Glutamatergic neuron (in vitro differentiated cells): ENCODE measurements around the gene ANKMY1. TPM values are rescaled to one million over a fixed set of nuclear protein-coding genes. Genes with fewer than 3 reads are reported as not detected.

Experiments
- DNase-seq: peaks from one replicate; pipeline ENCODE4 v3.0.0; 2022
- H3K27ac Mint-ChIP-seq: one replicate; pipeline ENCODE4 v1.8.0; 2020; ENCODE audit warnings: mild to moderate bottlenecking, mixed read lengths, inconsistent platforms; ENCODE audit not compliant: unreplicated experiment
- H3K27me3 Mint-ChIP-seq: one replicate; pipeline ENCODE4 v1.8.0; 2020; ENCODE audit warnings: mild to moderate bottlenecking, moderate library complexity, mixed read lengths, inconsistent platforms; ENCODE audit not compliant: unreplicated experiment
- H3K36me3 Mint-ChIP-seq: one replicate; pipeline ENCODE4 v1.8.0; 2020; ENCODE audit warnings: mild to moderate bottlenecking, mixed read lengths, inconsistent platforms; ENCODE audit not compliant: unreplicated experiment
- H3K4me1 Mint-ChIP-seq: one replicate; pipeline ENCODE4 v1.8.0; 2020; ENCODE audit warnings: mild to moderate bottlenecking, low read depth, mixed read lengths, inconsistent platforms; ENCODE audit not compliant: unreplicated experiment
- H3K4me3 Mint-ChIP-seq: one replicate; pipeline ENCODE4 v1.8.0; 2020; ENCODE audit warnings: mild to moderate bottlenecking, mixed read lengths, inconsistent platforms; ENCODE audit not compliant: unreplicated experiment
- H3K9me3 Mint-ChIP-seq: one replicate; pipeline ENCODE4 v1.8.0; 2020; ENCODE audit warnings: mild to moderate bottlenecking, moderate library complexity, mixed read lengths, inconsistent platforms; ENCODE audit not compliant: unreplicated experiment
- total RNA-seq: library from RNA; stranded (reverse); fragmentation: NEBNext Ultra II Directional; extraction: Animal tissue kit (Norgen Biotek cat#: 25700); gene quantifications from one replicate; pipeline ENCODE4 v1.2.1, GENCODE V29; 2021; ENCODE audit not compliant: unreplicated experiment
- TF ChIP-seq, protein P1 (sequence below): fragments of 200-600 bp; sonication (generic); IDR thresholded peaks from one replicate; pipeline ENCODE4 v1.5.0; 2021; ENCODE audit not compliant: partially characterized antibody, unreplicated experiment

The ANKMY1 gene
- total RNA-seq, 1 donor from 2014 or later, result 9.0 TPM

DNA sequence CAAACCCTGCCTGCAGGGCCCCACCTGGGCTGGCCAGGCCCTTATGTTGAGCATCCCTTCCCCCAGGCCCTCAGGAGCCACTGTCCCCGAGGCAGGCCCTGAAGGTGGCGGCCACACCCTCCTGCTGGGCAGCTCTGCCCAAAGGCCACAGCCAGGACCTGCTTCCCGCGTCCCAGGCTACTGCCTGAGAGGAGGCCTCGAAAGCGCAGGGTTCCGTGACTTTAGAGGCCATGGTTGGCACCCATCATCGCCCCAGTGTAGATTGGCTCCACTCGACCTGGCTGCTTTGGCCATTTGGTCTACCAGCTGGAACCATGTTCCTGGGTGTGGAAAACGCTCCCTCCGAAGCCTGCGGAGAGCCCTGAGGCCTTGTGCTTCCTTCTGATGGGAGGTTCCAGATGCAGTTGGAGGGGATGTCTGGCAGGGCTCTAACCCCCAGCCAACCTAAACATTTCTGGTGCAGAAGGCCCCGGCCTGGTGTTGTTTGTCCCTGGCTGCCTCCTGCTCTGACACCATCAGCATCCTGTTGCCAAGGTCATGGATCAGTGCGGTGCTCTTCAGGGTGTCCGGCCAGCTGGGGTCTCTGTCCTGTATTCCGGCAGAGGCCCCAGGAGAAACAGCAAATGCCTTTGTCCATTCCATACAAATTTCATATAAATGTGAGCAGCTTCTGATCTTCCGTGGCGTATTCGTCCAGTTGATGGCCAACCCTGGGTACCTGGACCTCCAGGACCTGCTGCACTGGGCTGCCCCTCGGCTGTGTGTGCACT, 43.5 kb upstream of the ANKMY1 start:
- Mint-ChIP-seq H3K27me3 (no peaks in the 10 kb centered on the region), H3K36me3 (no peaks in the 10 kb centered on the region), H3K9me3 (peaks cover 5% of the 10 kb centered on the region), H3K4me3 (no peak overlapping the region), H3K27ac (no peak overlapping the region), H3K4me1 (no peaks in the 10 kb centered on the region)
- TF ChIP-seq, protein P1, sequence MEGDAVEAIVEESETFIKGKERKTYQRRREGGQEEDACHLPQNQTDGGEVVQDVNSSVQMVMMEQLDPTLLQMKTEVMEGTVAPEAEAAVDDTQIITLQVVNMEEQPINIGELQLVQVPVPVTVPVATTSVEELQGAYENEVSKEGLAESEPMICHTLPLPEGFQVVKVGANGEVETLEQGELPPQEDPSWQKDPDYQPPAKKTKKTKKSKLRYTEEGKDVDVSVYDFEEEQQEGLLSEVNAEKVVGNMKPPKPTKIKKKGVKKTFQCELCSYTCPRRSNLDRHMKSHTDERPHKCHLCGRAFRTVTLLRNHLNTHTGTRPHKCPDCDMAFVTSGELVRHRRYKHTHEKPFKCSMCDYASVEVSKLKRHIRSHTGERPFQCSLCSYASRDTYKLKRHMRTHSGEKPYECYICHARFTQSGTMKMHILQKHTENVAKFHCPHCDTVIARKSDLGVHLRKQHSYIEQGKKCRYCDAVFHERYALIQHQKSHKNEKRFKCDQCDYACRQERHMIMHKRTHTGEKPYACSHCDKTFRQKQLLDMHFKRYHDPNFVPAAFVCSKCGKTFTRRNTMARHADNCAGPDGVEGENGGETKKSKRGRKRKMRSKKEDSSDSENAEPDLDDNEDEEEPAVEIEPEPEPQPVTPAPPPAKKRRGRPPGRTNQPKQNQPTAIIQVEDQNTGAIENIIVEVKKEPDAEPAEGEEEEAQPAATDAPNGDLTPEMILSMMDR, result no peak
- DNase-seq, result no peak

DNA sequence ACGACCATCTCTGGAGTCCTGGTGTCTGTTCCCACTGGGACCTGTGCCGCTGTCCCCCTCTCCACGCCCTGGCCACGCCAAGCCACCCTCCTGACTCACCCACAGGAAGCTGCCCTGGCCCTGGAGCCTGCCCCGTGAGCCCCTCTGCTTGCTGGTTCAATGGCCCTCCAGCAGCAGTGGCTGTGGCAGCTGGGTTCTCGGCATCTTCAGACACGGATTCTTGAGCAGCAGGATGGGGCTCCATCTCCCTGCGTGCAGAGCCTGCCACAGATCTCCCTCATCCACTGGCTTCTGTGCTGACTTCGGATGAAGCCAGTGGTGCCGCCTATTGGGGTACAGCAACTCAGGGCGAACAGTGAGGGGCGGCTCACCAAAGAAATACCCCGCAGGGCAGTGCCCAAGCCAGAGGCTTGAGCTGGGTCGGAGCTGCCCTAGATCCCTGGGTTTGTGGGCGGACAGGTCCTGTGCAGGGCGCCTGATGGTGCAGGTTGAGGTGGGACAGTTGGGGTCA, 42.7 kb upstream of the ANKMY1 start:
- no peaks in the 10 kb centered on the region for H3K27me3 Mint-ChIP-seq
- H3K9me3 Mint-ChIP-seq, result peaks cover 2% of the 10 kb centered on the region
- H3K36me3 Mint-ChIP-seq, result no peaks in the 10 kb centered on the region
- TF ChIP-seq, protein P1, result no peak
- peak; percentile 18 for DNase-seq
- H3K4me1 Mint-ChIP-seq, result no peaks in the 10 kb centered on the region
- no peak overlapping the region for H3K4me3 Mint-ChIP-seq
- no peak overlapping the region for H3K27ac Mint-ChIP-seq

DNA sequence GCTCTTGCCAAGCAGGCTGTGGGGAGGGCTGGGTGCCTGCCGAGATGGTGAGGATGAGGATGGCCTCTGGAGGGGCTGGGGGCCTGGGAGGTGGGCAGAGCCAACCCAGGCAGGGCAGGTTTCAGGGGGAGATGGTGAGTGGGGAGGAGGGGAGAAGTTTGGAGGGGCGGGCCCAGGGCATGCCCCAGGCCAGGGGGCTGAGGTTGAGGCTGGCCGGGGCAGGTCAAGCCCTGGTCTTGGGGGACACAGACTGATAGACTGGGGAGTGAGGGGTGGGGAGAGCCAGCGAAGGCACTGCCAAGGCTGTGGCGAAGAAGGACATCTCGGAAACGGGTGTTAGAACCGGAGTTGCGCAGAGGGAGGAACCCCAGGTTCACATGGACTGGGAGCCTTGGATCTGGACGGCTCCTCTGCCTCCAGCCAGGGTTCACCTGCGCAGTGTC, 41.4 kb upstream of the ANKMY1 start:
- H3K27ac Mint-ChIP-seq, result no peak overlapping the region

DNA sequence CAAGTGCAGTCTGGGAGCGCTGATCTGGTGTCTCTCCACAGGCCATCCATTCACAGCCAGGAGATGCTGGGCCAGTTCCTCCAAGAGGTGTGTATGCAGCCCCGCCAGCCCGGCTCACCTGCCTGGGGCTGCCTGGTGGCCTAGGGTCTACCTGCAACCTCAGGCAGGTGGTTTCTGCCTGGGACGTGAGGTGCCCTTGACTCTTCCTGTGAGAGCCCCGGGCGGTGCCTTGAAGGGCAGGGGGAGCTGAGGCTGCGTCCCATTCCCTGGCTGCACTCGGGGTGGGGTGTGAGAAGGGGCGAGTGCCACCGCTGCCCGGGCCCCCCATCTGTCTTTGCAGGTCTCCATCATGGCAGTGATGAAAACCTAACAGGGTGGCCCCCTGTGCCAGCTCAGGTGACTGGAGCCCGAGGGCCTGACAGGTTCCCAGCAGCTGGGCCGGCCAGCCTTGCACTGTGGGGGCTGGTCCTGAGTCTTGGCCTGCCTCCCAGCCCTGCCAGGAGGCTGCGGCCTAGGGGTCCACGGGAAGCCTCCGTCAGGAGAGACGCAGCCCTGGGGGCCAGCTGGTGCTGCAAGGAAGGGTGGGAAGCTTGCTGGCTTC, 40.6 kb upstream of the ANKMY1 start:
- H3K4me3 Mint-ChIP-seq, result no peak overlapping the region
- TF ChIP-seq, protein P1, result no peak
- H3K27ac Mint-ChIP-seq, result no peak overlapping the region
- H3K9me3 Mint-ChIP-seq, result no peaks in the 10 kb centered on the region
- H3K36me3 Mint-ChIP-seq, result no peaks in the 10 kb centered on the region
- no peaks in the 10 kb centered on the region for H3K27me3 Mint-ChIP-seq
- no peaks in the 10 kb centered on the region for H3K4me1 Mint-ChIP-seq
- DNase-seq, result peak; percentile 11

More for the DNA sequence above, 41.4 kb upstream of the ANKMY1 start:
- H3K4me1 Mint-ChIP-seq, result no peaks in the 10 kb centered on the region
- DNase-seq, result no peak
- TF ChIP-seq, protein P1, result no peak
- H3K36me3 Mint-ChIP-seq, result no peaks in the 10 kb centered on the region
- H3K27me3 Mint-ChIP-seq, result no peaks in the 10 kb centered on the region
- H3K4me3 Mint-ChIP-seq, result no peak overlapping the region
- H3K9me3 Mint-ChIP-seq, result no peaks in the 10 kb centered on the region
